H1 (cell line): ENCODE results near the gene ZFP91. TPM values are rescaled to one million over a fixed set of nuclear protein-coding genes. Genes with fewer than 3 reads are reported as not detected.

Experiments
- CTCF ChIA-PET: fragments of 300-600 bp; sonication (Branson Sonifier 250); formaldehyde crosslinking; loops from one replicate; lab custom pipeline; 2021; ENCODE audit not compliant: partially characterized antibody; lab: Charles Lee
- POLR2A ChIA-PET: fragments of 300-600 bp; sonication (Branson Sonifier 250); formaldehyde crosslinking; loops from one replicate; lab custom pipeline; 2021; ENCODE audit warnings: inconsistent platforms; ENCODE audit not compliant: partially characterized antibody; lab: Charles Lee
- DNase-seq, 2 experiments: peaks; one replicate each; pipeline versions ENCODE4 v3.0.0 to v3.0.0-alpha.2; 2010 to 2022; ENCODE audit warnings: low spot score in 2 of 2, low read depth in 1 of 2, mixed read lengths in 1 of 2
- FAIRE-seq: peaks from 2 replicates; lab custom pipeline; 2011; peaks lifted over from hg19 to GRCh38; lab: Jason Lieb, UNC
- H2AFZ ChIP-seq: 2 replicates; pipeline ENCODE4 v1.8.1; 2012; ENCODE audit warnings: low read length, inconsistent platforms
- H2AK5ac ChIP-seq: 2 replicates; pipeline ENCODE4 v1.6.1; 2013; ENCODE audit warnings: low read depth, low read length
- H2BK120ac ChIP-seq: replicated peaks from 2 replicates; pipeline ENCODE3; 2013; ENCODE audit warnings: low read depth, low read length, inconsistent platforms
- H2BK12ac ChIP-seq: 2 replicates; pipeline ENCODE4 v1.6.1; 2013; ENCODE audit warnings: low read depth, low read length
- H2BK15ac ChIP-seq: 2 replicates; pipeline ENCODE4 v1.6.1; 2013; ENCODE audit warnings: low read length
- H2BK20ac ChIP-seq: 2 replicates; pipeline ENCODE4 v1.6.1; 2013; ENCODE audit warnings: low read length
- H2BK5ac ChIP-seq: 2 replicates; pipeline ENCODE4 v1.6.1; 2013; ENCODE audit warnings: low read depth, low read length
- H3K14ac ChIP-seq: 2 replicates; pipeline ENCODE4 v1.6.1; 2013; ENCODE audit warnings: inconsistent platforms; ENCODE audit not compliant: insufficient read length
- H3K18ac ChIP-seq: 2 replicates; pipeline ENCODE4 v1.6.1; 2013; ENCODE audit warnings: low read length; ENCODE audit errors: extremely low read depth
- H3K23ac ChIP-seq: 2 replicates; pipeline ENCODE4 v1.6.1; 2013; ENCODE audit warnings: inconsistent platforms; ENCODE audit not compliant: insufficient read length
- H3K23me2 ChIP-seq: 2 replicates; pipeline ENCODE4 v1.6.1; 2013; ENCODE audit warnings: low read depth, low read length
- H3K27ac ChIP-seq: 2 replicates; pipeline ENCODE4 v1.6.1; 2011; ENCODE audit warnings: low read depth, low read length, inconsistent platforms
- H3K27me3 ChIP-seq, 4 experiments: replicated peaks in 1 of 4; 1 replicate in 1 of 4; 2 replicates in 3 of 4; pipeline versions ENCODE4 v1.6.1 to v1.8.1; 2011 to 2013; ENCODE audit warnings: low read length in 3 of 4, mild to moderate bottlenecking in 3 of 4, inconsistent platforms in 2 of 4, mixed read lengths in 2 of 4, moderate library complexity in 1 of 4; ENCODE audit not compliant: control insufficient read depth in 3 of 4, insufficient read depth in 3 of 4; ENCODE audit errors: extremely low read depth in 1 of 4
- H3K36me3 ChIP-seq, 4 experiments: 2 replicates each; pipeline versions ENCODE4 v1.6.1 to v1.8.1; 2011 to 2013; ENCODE audit warnings: mild to moderate bottlenecking in 4 of 4, low read length in 3 of 4, moderate library complexity in 2 of 4, control low read depth in 1 of 4, inconsistent platforms in 1 of 4; ENCODE audit not compliant: insufficient read depth in 4 of 4, control insufficient read depth in 2 of 4
- H3K4ac ChIP-seq: replicated peaks from 2 replicates; pipeline ENCODE3; 2013; ENCODE audit warnings: low read length, low read depth, mixed read lengths, inconsistent platforms; ENCODE audit not compliant: insufficient read length
- H3K4me1 ChIP-seq, 4 experiments: replicated peaks in 1 of 4; 1 replicate in 1 of 4; 2 replicates in 3 of 4; pipeline versions ENCODE4 v1.6.1 to v1.8.1; 2011 to 2013; ENCODE audit warnings: low read length in 3 of 4, inconsistent platforms in 2 of 4, mixed read lengths in 1 of 4; ENCODE audit not compliant: insufficient read depth in 4 of 4, control insufficient read depth in 3 of 4
- H3K4me2 ChIP-seq, 2 experiments: 2 replicates each; pipeline versions ENCODE4 v1.6.1 to v1.8.1; 2011 to 2013; ENCODE audit warnings: low read depth in 2 of 2, low read length in 2 of 2, control low read depth in 1 of 2, inconsistent platforms in 1 of 2, mild to moderate bottlenecking in 1 of 2; ENCODE audit not compliant: insufficient read depth in 1 of 2
- H3K4me3 ChIP-seq, 4 experiments: fragments of 200-600, 300-600 bp in 1 of 4; sonication (generic), shearing (Covaris generic), sonication (Bioruptor Twin) in 1 of 4; 2 replicates each; pipeline versions ENCODE4 v1.5.1 to v1.8.1; 2011 to 2016; ENCODE audit warnings: low read length in 4 of 4, low read depth in 3 of 4, control low read depth in 2 of 4, inconsistent platforms in 2 of 4, mild to moderate bottlenecking in 2 of 4, mixed read lengths in 1 of 4, moderate library complexity in 1 of 4; ENCODE audit not compliant: insufficient read depth in 2 of 4; ENCODE audit errors: extremely low read depth in 1 of 4
- H3K56ac ChIP-seq: replicated peaks from 2 replicates; pipeline ENCODE3; 2013; ENCODE audit warnings: low read depth, mild to moderate bottlenecking, mixed read lengths, low read length, inconsistent platforms; ENCODE audit not compliant: insufficient read length
- H3K79me1 ChIP-seq: 2 replicates; pipeline ENCODE4 v1.6.1; 2013; ENCODE audit warnings: low read depth, low read length, control low read depth
- H3K79me2 ChIP-seq, 2 experiments: 2 replicates each; pipeline versions ENCODE4 v1.6.1 to v1.8.1; 2012 to 2013; ENCODE audit warnings: low read length in 2 of 2, mild to moderate bottlenecking in 2 of 2, inconsistent platforms in 1 of 2; ENCODE audit not compliant: insufficient read depth in 2 of 2, control insufficient read depth in 1 of 2
- H3K9ac ChIP-seq, 4 experiments: replicated peaks in 1 of 4; 1 replicate in 1 of 4; 2 replicates in 3 of 4; pipeline versions ENCODE4 v1.6.1 to v1.8.1; 2011 to 2013; ENCODE audit warnings: low read depth in 3 of 4, low read length in 3 of 4, control low read depth in 2 of 4, mild to moderate bottlenecking in 2 of 4, moderate library complexity in 2 of 4, inconsistent platforms in 1 of 4; ENCODE audit errors: extremely low read depth in 1 of 4
- H3K9me3 ChIP-seq, 2 experiments: 2 replicates each; pipeline versions ENCODE4 v1.6.1 to v1.8.1; 2012 to 2013; ENCODE audit warnings: mild to moderate bottlenecking in 2 of 2, moderate library complexity in 2 of 2, control low read depth in 1 of 2, inconsistent platforms in 1 of 2, low read depth in 1 of 2, low read length in 1 of 2, mixed read lengths in 1 of 2; ENCODE audit not compliant: insufficient read depth in 2 of 2
- H4K20me1 ChIP-seq, 2 experiments: replicated peaks in 1 of 2; 2 replicates each; pipeline versions ENCODE3 to v1.8.1; 2011 to 2013; ENCODE audit warnings: inconsistent platforms in 2 of 2, low read length in 2 of 2, mild to moderate bottlenecking in 1 of 2; ENCODE audit not compliant: insufficient read depth in 2 of 2, control insufficient read depth in 1 of 2
- H4K5ac ChIP-seq: 2 replicates; pipeline ENCODE4 v1.6.1; 2013; ENCODE audit warnings: low read length, low read depth, mixed read lengths, inconsistent platforms; ENCODE audit not compliant: insufficient read length
- H4K8ac ChIP-seq: 2 replicates; pipeline ENCODE4 v1.8.0; 2013; ENCODE audit warnings: mild to moderate bottlenecking, moderate library complexity, low read length, inconsistent platforms; ENCODE audit not compliant: insufficient read depth; ENCODE audit errors: extremely low read depth
- H4K91ac ChIP-seq: replicated peaks from 2 replicates; pipeline ENCODE3; 2013; ENCODE audit warnings: low read length, mixed read lengths, inconsistent platforms; ENCODE audit not compliant: insufficient read length
- CHD2 ChIP-seq: IDR thresholded peaks from 2 replicates; pipeline ENCODE4 v1.6.1; 2012; ENCODE audit warnings: low read length, improper control_type of control experiment
- NANOG ChIP-seq: IDR thresholded peaks from 2 replicates; pipeline ENCODE4 v1.6.1; 2011; ENCODE audit warnings: low read length, low read depth, mild to moderate bottlenecking, inconsistent platforms; ENCODE audit not compliant: insufficient read depth, poor library complexity, severe bottlenecking
- WGBS, 2 experiments: shearing (Covaris generic) in 1 of 2; methylation state at CpG; one replicate each; pipeline versions ENCODE4 v1.1.6 to v1.1.7; 2013 to 2015; ENCODE audit warnings: low lambda C conversion rate in 2 of 2, mixed read lengths in 2 of 2, inconsistent platforms in 1 of 2, low coverage in 1 of 2, missing lambda C conversion rate in 1 of 2; ENCODE audit not compliant: insufficient replicate concordance in 2 of 2, insufficient coverage in 1 of 2, insufficient read length in 1 of 2; ENCODE audit errors: extremely low coverage in 1 of 2, missing lambda C conversion rate in 1 of 2; 5-methylcytosine and 5-hydroxymethylcytosine counted together
- polyA plus RNA-seq, 7 experiments: library from polyadenylated mRNA; depleted of rRNA in 3 of 7; stranded (reverse) in 5 of 7; unstranded in 2 of 7; fragments of >200 nt in 5 of 7; fragments of 200-250 nt in 2 of 7; gene quantifications; 1 replicate in 5 of 7; 2 replicates in 1 of 7; 4 replicates in 1 of 7; pipeline versions ENCODE4 v1.2.1 to v1.2.3, GENCODE V29; 2011 to 2013; ENCODE audit warnings: missing spikeins in 2 of 7, mixed read lengths in 2 of 7
- total RNA-seq: library from RNA; stranded (reverse); fragmentation: NEBNext Ultra II Directional; extraction: Animal tissue kit (Norgen Biotek cat#: 25700); gene quantifications from 2 replicates; pipeline ENCODE4 v1.2.1, GENCODE V29; 2021

Gene ZFP91
- total and polyA plus RNA-seq, 2 of the 8 experiments (the other 6 are each of a cell fraction or from before 2014, with no cell fraction given): 10.7 to 29.0 TPM

DNA sequence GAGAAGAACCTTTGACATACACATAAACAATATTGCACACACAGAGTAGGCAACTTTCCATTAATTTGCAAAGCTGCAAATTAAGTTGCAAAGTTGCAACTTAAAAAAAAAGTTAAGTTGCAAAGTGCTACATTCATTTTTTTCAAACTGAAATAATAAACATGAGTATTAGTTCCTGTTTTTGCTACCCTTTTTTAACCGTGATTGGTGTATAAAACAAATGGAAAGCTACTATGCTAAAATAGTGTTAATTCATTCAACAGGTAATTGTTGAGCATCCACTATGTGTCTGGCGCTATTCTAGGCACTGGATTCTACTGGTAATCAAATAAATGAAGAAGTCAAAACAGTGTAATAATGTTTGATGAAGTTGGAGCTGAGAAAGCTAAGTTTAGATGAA, 8.1 kb downstream of the ZFP91 start:
- Histone ChIP-seq H4K8ac (no peak overlapping the region), H2BK20ac (no peak overlapping the region)
- POLR2A ChIA-PET: interaction anchor here (1.2 to 1.3 kb wide), 2 partner anchors 9 to 15 kb away, joined by 3 to 5 read pairs; no protein-coding TSS in a partner anchor
- TF ChIP-seq CHD2 (no peak), NANOG (no peak)
- TF ChIP-seq, all 59 proteins: peak for 0
- no peak overlapping the region for H4K91ac ChIP-seq
- H4K20me1 ChIP-seq: peaks cover 5 to 6% of the 10 kb centered on the region in 2 experiments
- no peak overlapping the region for H2BK120ac ChIP-seq
- H3K27me3 ChIP-seq: no peaks in the 10 kb centered on the region
- H3K56ac ChIP-seq: no peak overlapping the region
- H2BK5ac ChIP-seq: no peak overlapping the region
- H2AK5ac ChIP-seq: no peak overlapping the region
- 92% methylated on average over 2 of the region's 2 CpGs; no CpG with 5 or more reads in 1 of the 2 experiments for WGBS, 2 experiments
- H3K9ac ChIP-seq: no peak overlapping the region
- no peak overlapping the region for H3K18ac ChIP-seq
- H3K4me3 ChIP-seq: no peak overlapping the region
- no peaks in the 10 kb centered on the region for H3K23me2 ChIP-seq
- no peak overlapping the region for H3K27ac ChIP-seq
- H3K23ac ChIP-seq: no peak overlapping the region
- no peak overlapping the region for H2BK12ac ChIP-seq
- H3K36me3 ChIP-seq: peaks cover 0 to 21% (median 0%) of the 10 kb centered on the region in 4 experiments; a peak in 2 of 8 replicates
- FAIRE-seq (no peak), DNase-seq (no peak)
- no peaks in the 10 kb centered on the region for H3K9me3 ChIP-seq
- CTCF ChIA-PET: interaction anchor here (1.5 kb wide), 1 partner anchor 42 kb away, joined by 5 read pairs; no protein-coding TSS in a partner anchor
- H3K14ac ChIP-seq: no peak overlapping the region
- peaks cover 3 to 100% of the 10 kb centered on the region in 2 experiments; a peak in 3 of 4 replicates for H3K79me2 ChIP-seq
- no peak overlapping the region for H3K4me2 ChIP-seq
- no peaks in the 10 kb centered on the region; a peak in 1 of 7 replicates for H3K4me1 ChIP-seq
- H2AFZ ChIP-seq: no peak overlapping the region
- no peak overlapping the region for H4K5ac ChIP-seq
- no peak overlapping the region for H2BK15ac ChIP-seq
- H3K79me1 ChIP-seq: no peaks in the 10 kb centered on the region
- no peak overlapping the region for H3K4ac ChIP-seq
